ENCODE measurements around the gene MPHOSPH10.

- TF ChIP-seq, protein P1, sequence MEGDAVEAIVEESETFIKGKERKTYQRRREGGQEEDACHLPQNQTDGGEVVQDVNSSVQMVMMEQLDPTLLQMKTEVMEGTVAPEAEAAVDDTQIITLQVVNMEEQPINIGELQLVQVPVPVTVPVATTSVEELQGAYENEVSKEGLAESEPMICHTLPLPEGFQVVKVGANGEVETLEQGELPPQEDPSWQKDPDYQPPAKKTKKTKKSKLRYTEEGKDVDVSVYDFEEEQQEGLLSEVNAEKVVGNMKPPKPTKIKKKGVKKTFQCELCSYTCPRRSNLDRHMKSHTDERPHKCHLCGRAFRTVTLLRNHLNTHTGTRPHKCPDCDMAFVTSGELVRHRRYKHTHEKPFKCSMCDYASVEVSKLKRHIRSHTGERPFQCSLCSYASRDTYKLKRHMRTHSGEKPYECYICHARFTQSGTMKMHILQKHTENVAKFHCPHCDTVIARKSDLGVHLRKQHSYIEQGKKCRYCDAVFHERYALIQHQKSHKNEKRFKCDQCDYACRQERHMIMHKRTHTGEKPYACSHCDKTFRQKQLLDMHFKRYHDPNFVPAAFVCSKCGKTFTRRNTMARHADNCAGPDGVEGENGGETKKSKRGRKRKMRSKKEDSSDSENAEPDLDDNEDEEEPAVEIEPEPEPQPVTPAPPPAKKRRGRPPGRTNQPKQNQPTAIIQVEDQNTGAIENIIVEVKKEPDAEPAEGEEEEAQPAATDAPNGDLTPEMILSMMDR (IDR thresholded peaks at IDR 0.05; ENCODE audit: low read length): no peak
- no peak for TF ChIP-seq EZH2phosphoT487 (IDR thresholded peaks at IDR 0.05; ENCODE audit: low read length)
- TF ChIP-seq EZH2 (optimal IDR thresholded peaks at IDR 0.05; ENCODE audit: low read depth, low read length): no peak
These were observed 25.4 kb downstream of the MPHOSPH10 start for GRCh38 chr2:71155846-71156245.
